Measurements from ENCODE around the gene TREH. TPM values are rescaled to one million over a fixed set of nuclear protein-coding genes. Genes with fewer than 3 reads are reported as not detected.

TREH gene
- polyA plus RNA-seq, 3 donors, result not detected

DNA sequence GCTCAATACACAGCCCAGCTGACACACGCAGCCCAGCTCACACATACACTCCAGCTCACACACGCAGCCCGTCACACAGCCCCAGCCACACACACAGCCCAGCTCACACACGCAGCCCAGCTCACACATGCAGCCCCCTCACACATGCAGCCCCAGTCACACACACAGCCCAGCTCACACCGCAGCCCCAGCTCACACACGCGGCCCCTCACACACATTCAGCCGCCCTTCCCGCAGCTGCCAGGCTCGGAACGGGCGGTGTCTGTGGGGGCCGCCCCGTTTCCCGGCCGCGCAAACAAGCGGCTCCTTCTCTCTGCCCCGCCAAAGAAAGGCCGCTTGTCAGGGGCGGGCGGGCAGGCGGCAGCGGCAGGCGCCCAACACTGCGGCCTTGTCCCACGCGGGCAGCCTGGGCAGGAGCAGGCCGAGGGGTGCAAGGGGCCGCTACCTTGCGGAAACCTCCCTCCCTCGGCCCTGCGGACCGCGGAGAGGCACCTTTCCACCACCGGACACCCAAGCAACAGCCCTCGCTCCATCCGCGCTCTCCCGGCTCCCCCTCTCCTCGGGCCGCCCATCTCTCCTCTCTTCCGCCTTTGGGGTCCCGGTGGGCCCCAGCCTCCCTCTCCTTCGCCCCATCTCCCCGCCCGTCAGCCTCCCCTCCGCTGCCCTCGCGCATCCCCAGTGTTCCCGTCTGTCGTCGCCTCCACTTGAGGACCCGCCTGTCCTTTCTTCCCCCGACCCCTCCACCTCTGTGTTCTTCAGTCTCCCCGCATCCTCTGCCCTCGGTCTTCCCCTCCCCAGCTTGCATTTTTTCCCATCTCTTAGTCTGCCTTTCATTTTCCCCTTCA lies 69.8 kb downstream of the TREH start:
- DNase-seq, result peak in 1 of 3 donors; percentile 29
- Histone ChIP-seq H3K79me2 (ENCODE audit: insufficient read depth, low read length) (no peaks in the 10 kb centered on the region), H2AFZ (ENCODE audit: insufficient read depth, low read depth, low read length, poor library complexity, severe bottlenecking) (peak overlapping the region; percentile 70), H3K9ac (ENCODE audit: insufficient read depth, low read length, poor library complexity, severe bottlenecking) (peak overlapping the region; percentile 71), H3K4me2 (replicated peaks; ENCODE audit: extremely low read depth, low read length, poor library complexity, severe bottlenecking) (peak overlapping the region; percentile 76), H3K36me3 (replicated peaks in 1 of 2; ENCODE audit: control insufficient read depth in 1 of 2, insufficient read depth in 2 of 2, low read length in 2 of 2) (no peaks in the 10 kb centered on the region), H3K27me3 (ENCODE audit: control insufficient read depth in 2 of 2, insufficient read depth in 2 of 2, low read length in 2 of 2) (peaks cover 57 to 90% of the 10 kb centered on the region in 2 donors), H3K4me3 (replicated peaks in 1 of 3; ENCODE audit: low read depth in 2 of 3, low read length in 3 of 3) (peak overlapping the region in 2 of 3 experiments; percentile 14 to 68), H3K9me3 (replicated peaks in 1 of 2; ENCODE audit: control insufficient read depth in 1 of 2, insufficient read depth in 1 of 2, low read length in 2 of 2) (peaks cover 0 to 12% of the 10 kb centered on the region in 2 donors), H4K20me1 (ENCODE audit: insufficient read depth, low read length) (no peaks in the 10 kb centered on the region), H3K4me1 (ENCODE audit: control insufficient read depth in 1 of 2, insufficient read depth in 2 of 2, low read length in 2 of 2) (peaks cover 35% of the 10 kb centered on the region in 2 donors), H3K27ac (ENCODE audit: low read depth in 1 of 2, low read length in 2 of 2) (no peak overlapping the region)
- peaks cover 9 to 12% of the 10 kb centered on the region in 2 donors for H3K36me3 Mint-ChIP-seq
- peak overlapping the region in 4 of 7 donors; percentile 11 to 92 (median 74) for H3K27ac Mint-ChIP-seq
- H3K4me1 Mint-ChIP-seq, result peaks cover 39% of the 10 kb centered on the region
- H3K4me3 Mint-ChIP-seq, result peak overlapping the region; percentile 74 to 93
- H3K9me3 Mint-ChIP-seq, result peaks cover 0 to 18% (median 12%) of the 10 kb centered on the region in 7 donors
- H3K27me3 Mint-ChIP-seq (ENCODE audit: low read depth in 3 of 3), result peaks cover 67 to 85% (median 72%) of the 10 kb centered on the region in 3 donors
- TF ChIP-seq, protein P1, sequence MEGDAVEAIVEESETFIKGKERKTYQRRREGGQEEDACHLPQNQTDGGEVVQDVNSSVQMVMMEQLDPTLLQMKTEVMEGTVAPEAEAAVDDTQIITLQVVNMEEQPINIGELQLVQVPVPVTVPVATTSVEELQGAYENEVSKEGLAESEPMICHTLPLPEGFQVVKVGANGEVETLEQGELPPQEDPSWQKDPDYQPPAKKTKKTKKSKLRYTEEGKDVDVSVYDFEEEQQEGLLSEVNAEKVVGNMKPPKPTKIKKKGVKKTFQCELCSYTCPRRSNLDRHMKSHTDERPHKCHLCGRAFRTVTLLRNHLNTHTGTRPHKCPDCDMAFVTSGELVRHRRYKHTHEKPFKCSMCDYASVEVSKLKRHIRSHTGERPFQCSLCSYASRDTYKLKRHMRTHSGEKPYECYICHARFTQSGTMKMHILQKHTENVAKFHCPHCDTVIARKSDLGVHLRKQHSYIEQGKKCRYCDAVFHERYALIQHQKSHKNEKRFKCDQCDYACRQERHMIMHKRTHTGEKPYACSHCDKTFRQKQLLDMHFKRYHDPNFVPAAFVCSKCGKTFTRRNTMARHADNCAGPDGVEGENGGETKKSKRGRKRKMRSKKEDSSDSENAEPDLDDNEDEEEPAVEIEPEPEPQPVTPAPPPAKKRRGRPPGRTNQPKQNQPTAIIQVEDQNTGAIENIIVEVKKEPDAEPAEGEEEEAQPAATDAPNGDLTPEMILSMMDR (IDR thresholded peaks at IDR 0.05), result no peak
- intact Hi-C loops (cut with micrococcal nuclease), result no loop called here
- 8% methylated on average over 57 of the region's 57 CpGs for WGBS (ENCODE audit: insufficient coverage)

DNA sequence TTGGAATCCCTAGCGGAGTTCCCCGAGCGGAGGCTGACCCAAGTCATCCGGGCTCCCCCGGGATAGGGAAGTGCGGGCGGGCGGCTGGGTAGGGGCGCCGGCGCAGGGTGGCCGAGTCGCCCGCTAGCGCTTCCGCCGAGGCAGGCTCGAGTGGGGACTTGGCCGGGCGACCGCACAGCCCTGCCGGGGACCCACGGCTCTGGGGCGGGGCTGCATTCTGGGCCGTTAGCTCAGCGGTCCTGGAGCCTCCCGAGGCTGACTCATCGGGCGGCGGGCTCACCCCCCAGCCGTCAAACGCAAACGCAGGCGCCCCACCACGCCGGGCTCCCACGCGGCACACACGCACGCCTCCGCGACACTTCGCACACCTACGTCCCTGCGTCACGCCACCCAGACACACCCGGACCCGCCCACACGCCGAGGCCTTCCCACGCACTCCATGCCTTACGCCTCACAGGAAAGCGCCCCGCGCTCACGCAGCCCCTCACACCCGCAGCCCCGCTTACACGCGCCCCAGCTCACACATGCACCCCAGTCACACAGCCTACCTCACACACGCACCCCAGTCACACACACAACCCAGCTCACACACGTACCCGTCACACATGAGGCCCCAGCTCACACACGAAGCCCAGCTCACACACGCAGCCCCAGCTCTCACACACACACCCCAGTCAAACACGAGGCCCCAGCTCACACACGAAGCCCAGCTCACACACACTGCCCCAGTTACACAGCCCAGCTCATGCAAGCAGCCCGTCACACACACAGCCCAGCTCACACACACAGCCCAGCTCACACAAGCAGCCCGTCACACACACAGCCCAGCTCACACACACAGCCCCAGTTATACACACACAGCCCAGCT lies 70.9 kb downstream of the TREH start:
- peaks cover 64 to 82% (median 71%) of the 10 kb centered on the region in 3 donors for H3K27me3 Mint-ChIP-seq (ENCODE audit: low read depth in 3 of 3)
- H3K9ac ChIP-seq (ENCODE audit: insufficient read depth, low read length, poor library complexity, severe bottlenecking), result peak overlapping the region; percentile 71
- peak overlapping the region; percentile 68 for H2AFZ ChIP-seq (ENCODE audit: insufficient read depth, low read depth, low read length, poor library complexity, severe bottlenecking)

More for the DNA sequence above, 70.9 kb downstream of the TREH start:
- Histone ChIP-seq H3K4me3 (replicated peaks in 1 of 3; ENCODE audit: low read depth in 2 of 3, low read length in 3 of 3) (peak overlapping the region; percentile 28 to 72 (median 36)), H3K9me3 (replicated peaks in 1 of 2; ENCODE audit: control insufficient read depth in 1 of 2, insufficient read depth in 1 of 2, low read length in 2 of 2) (peaks cover 0 to 12% of the 10 kb centered on the region in 2 donors), H3K36me3 (replicated peaks in 1 of 2; ENCODE audit: control insufficient read depth in 1 of 2, insufficient read depth in 2 of 2, low read length in 2 of 2) (no peaks in the 10 kb centered on the region), H3K27me3 (ENCODE audit: control insufficient read depth in 2 of 2, insufficient read depth in 2 of 2, low read length in 2 of 2) (peaks cover 57 to 85% of the 10 kb centered on the region in 2 donors), H3K27ac (ENCODE audit: low read depth in 1 of 2, low read length in 2 of 2) (peak overlapping the region in 1 of 2 donors; percentile 38), H3K79me2 (ENCODE audit: insufficient read depth, low read length) (no peaks in the 10 kb centered on the region), H3K4me2 (replicated peaks; ENCODE audit: extremely low read depth, low read length, poor library complexity, severe bottlenecking) (peak overlapping the region; percentile 81), H3K4me1 (ENCODE audit: control insufficient read depth in 1 of 2, insufficient read depth in 2 of 2, low read length in 2 of 2) (peaks cover 35% of the 10 kb centered on the region in 2 donors), H4K20me1 (ENCODE audit: insufficient read depth, low read length) (no peaks in the 10 kb centered on the region)
- WGBS (ENCODE audit: insufficient coverage), result 15% methylated on average over 69 of the region's 69 CpGs
- peak; percentile 85 to 95 (median 86) for DNase-seq
- Mint-ChIP-seq H3K36me3 (peaks cover 9 to 14% of the 10 kb centered on the region in 2 donors), H3K9me3 (peaks cover 0 to 17% (median 12%) of the 10 kb centered on the region in 7 donors), H3K4me1 (peaks cover 39% of the 10 kb centered on the region), H3K4me3 (peak overlapping the region; percentile 63 to 93), H3K27ac (peak overlapping the region in 6 of 7 donors; percentile 4 to 92 (median 46))
- intact Hi-C loops (cut with micrococcal nuclease), result no loop called here
- TF ChIP-seq, protein P1 (IDR thresholded peaks at IDR 0.05), result no peak

Measured in CD14-positive monocyte (primary cell).